ENCODE measurements around the gene ZNF701. TPM values are rescaled to one million over a fixed set of nuclear protein-coding genes. Genes with fewer than 3 reads are reported as not detected.
"Not testable (repeated sequence)": the region's sequence is repeated elsewhere in the genome, so short reads cannot be mapped to it uniquely, and the experiment has no call there.

ZNF701 gene
- total RNA-seq, 1 donor from 2014 or later, result 16.2 TPM

DNA sequence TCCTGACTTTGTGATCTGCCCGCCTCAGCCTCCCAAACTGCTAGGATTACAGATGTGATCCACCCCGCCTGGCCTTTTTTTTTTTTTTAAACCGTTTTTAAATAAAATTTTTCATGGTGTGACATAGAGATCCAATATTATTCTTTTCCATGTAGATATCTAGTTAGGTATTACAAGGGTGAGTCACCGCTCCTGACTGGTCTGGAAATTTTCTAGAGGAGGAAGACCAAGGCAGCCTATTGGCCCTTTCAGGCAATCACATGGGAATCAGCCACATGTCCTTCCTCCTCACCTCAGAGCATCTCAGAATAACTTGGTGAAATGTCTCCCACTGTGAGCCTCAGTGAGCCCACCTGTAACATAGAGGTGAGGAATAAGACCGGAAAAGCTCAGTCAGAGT lies 28.9 kb upstream of the ZNF701 start:
- not testable (repeated sequence) for H3K27ac Mint-ChIP-seq; DNase-seq (ENCODE audit: low spot score); H3K9ac ChIP-seq; H3K27ac ChIP-seq; H3K4me2 ChIP-seq; H3K4me1 Mint-ChIP-seq; H3K4me3 ChIP-seq; H3F3A ChIP-seq (ENCODE audit: low read depth); H3K9me3 ChIP-seq (ENCODE audit: low read depth); H3K4me3 Mint-ChIP-seq; H3K27me3 Mint-ChIP-seq (ENCODE audit: insufficient read depth, low read depth); H3K79me2 ChIP-seq (ENCODE audit: low read depth); H2AFZ ChIP-seq (replicated peaks); H3K36me3 ChIP-seq; H3K4me1 ChIP-seq
- peaks cover 14% of the 10 kb centered on the region for H3K27me3 ChIP-seq
- peaks cover 12% of the 10 kb centered on the region for H4K20me1 ChIP-seq (ENCODE audit: low read depth)
- peaks cover 49% of the 10 kb centered on the region for H3K36me3 Mint-ChIP-seq
- peaks cover 50% of the 10 kb centered on the region for H3K9me3 Mint-ChIP-seq

DNA sequence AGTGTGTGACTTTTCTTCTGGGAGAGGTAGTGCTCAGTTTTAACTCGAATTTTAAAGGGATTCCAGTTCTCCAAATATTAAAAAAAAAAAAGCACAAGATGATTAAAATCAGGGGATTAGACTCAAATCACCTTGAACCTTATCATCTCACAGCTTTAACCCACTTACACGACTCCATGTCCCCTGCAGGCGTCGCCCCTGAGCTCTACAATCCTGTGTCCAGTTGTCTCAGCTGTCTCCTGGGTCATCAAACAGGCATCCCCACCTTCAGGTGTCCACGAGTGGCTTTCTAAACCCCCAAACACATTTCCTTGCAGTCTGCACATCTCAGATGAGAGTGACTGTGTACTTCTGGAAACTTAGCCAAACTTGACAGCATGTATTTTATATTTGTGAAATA lies 28.5 kb upstream of the ZNF701 start:
- Histone ChIP-seq H3K9me3 (ENCODE audit: low read depth) (no peaks in the 10 kb centered on the region), H4K20me1 (ENCODE audit: low read depth) (peaks cover 8% of the 10 kb centered on the region), H3K9ac (no peak overlapping the region), H3K27ac (no peak overlapping the region), H3K4me3 (no peak overlapping the region), H3K36me3 (no peaks in the 10 kb centered on the region), H2AFZ (replicated peaks) (no peak overlapping the region), H3K79me2 (ENCODE audit: low read depth) (no peaks in the 10 kb centered on the region), H3K4me1 (no peaks in the 10 kb centered on the region), H3K4me2 (no peak overlapping the region), H3F3A (ENCODE audit: low read depth) (peaks cover 5% of the 10 kb centered on the region), H3K27me3 (peaks cover 9% of the 10 kb centered on the region)
- no peak for DNase-seq (ENCODE audit: low spot score)
- Mint-ChIP-seq H3K4me1 (no peaks in the 10 kb centered on the region), H3K27me3 (ENCODE audit: insufficient read depth, low read depth) (peaks cover 8% of the 10 kb centered on the region), H3K4me3 (no peak overlapping the region), H3K36me3 (peaks cover 46% of the 10 kb centered on the region), H3K27ac (no peak overlapping the region), H3K9me3 (peaks cover 47% of the 10 kb centered on the region)
- TF ChIP-seq, protein P1, sequence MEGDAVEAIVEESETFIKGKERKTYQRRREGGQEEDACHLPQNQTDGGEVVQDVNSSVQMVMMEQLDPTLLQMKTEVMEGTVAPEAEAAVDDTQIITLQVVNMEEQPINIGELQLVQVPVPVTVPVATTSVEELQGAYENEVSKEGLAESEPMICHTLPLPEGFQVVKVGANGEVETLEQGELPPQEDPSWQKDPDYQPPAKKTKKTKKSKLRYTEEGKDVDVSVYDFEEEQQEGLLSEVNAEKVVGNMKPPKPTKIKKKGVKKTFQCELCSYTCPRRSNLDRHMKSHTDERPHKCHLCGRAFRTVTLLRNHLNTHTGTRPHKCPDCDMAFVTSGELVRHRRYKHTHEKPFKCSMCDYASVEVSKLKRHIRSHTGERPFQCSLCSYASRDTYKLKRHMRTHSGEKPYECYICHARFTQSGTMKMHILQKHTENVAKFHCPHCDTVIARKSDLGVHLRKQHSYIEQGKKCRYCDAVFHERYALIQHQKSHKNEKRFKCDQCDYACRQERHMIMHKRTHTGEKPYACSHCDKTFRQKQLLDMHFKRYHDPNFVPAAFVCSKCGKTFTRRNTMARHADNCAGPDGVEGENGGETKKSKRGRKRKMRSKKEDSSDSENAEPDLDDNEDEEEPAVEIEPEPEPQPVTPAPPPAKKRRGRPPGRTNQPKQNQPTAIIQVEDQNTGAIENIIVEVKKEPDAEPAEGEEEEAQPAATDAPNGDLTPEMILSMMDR (IDR thresholded peaks at IDR 0.05), result no peak
- TF ChIP-seq EZH2 (IDR thresholded peaks at IDR 0.05), result no peak
- no peak for TF ChIP-seq EZH2phosphoT487 (IDR thresholded peaks at IDR 0.05)

DNA sequence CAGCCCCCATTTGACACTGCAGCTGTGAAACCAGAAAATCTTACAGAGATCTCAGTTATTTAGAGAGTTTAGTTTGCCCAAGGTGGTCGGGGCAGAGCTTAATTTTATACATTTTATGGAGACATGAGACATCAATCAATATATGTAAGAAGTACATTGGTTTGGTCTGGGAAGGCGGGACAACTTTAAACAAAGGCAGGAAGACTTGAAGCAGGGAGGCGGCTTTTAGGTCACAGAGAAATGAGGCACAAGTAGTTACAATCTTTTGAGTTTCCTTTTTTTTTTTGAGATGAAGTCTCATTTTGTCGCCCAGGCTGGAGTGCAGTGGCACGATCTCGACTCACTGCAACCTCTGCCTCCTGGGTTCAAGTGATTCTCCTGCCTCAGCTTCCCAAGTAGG lies 27.5 kb upstream of the ZNF701 start:
- not testable (repeated sequence) for H2AFZ ChIP-seq (replicated peaks); H3K27me3 ChIP-seq; H3K9me3 ChIP-seq (ENCODE audit: low read depth); H3K27ac ChIP-seq; H3K27ac Mint-ChIP-seq; H3K4me1 ChIP-seq; H3K27me3 Mint-ChIP-seq (ENCODE audit: insufficient read depth, low read depth); H3K4me3 ChIP-seq; H3K9ac ChIP-seq; H3K4me2 ChIP-seq; H3F3A ChIP-seq (ENCODE audit: low read depth); H3K36me3 ChIP-seq; H3K79me2 ChIP-seq (ENCODE audit: low read depth); H4K20me1 ChIP-seq (ENCODE audit: low read depth); H3K4me3 Mint-ChIP-seq; DNase-seq (ENCODE audit: low spot score); H3K4me1 Mint-ChIP-seq
- peaks cover 51% of the 10 kb centered on the region for H3K36me3 Mint-ChIP-seq
- H3K9me3 Mint-ChIP-seq, result peaks cover 47% of the 10 kb centered on the region

DNA sequence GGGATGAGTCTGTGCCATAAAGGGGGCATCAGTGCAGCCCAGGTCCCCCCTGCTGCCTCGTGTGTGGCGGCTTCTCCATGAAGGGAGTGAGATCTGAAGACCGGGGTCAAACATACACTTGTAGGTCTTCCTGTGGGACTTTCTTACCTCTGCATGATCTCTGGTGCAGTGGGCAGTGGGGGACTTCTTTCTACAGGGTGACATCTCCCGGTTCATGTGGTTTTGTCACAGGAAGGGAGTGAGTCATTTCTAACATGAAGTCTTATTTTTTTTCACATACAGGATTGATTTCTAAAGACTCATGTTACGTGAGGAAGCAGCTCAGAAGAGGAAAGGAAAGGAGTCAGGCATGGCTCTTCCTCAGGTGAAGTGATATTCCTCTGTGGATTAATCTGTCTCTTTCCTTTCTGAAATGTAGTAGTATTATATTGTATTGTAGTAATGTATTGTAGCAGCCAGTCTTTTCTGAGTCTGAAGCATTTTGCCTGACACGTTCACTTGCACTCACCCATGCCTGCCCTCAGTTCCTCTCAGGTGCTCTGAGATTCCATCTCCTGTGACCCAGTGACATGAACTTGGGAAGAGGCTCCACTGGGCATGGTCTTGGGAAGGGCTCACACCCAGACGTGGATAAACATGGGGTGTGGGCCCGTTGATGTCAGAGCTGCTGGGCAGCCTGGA lies 27.0 kb upstream of the ZNF701 start:
- Mint-ChIP-seq H3K27me3 (ENCODE audit: insufficient read depth, low read depth) (peaks cover 5% of the 10 kb centered on the region), H3K9me3 (peaks cover 48% of the 10 kb centered on the region), H3K36me3 (peaks cover 57% of the 10 kb centered on the region), H3K4me3 (no peak overlapping the region), H3K27ac (peak overlapping the region; percentile 46), H3K4me1 (no peaks in the 10 kb centered on the region)
- Histone ChIP-seq H3F3A (ENCODE audit: low read depth) (no peaks in the 10 kb centered on the region), H3K4me1 (no peaks in the 10 kb centered on the region), H2AFZ (replicated peaks) (no peak overlapping the region), H3K79me2 (ENCODE audit: low read depth) (no peaks in the 10 kb centered on the region), H3K27me3 (no peaks in the 10 kb centered on the region), H3K4me2 (no peak overlapping the region), H3K9ac (no peak overlapping the region), H3K27ac (no peak overlapping the region), H3K4me3 (no peak overlapping the region), H4K20me1 (ENCODE audit: low read depth) (no peaks in the 10 kb centered on the region), H3K9me3 (ENCODE audit: low read depth) (no peaks in the 10 kb centered on the region), H3K36me3 (no peaks in the 10 kb centered on the region)
- TF ChIP-seq EZH2phosphoT487 (IDR thresholded peaks at IDR 0.05) (no peak), EZH2 (IDR thresholded peaks at IDR 0.05) (no peak)
- TF ChIP-seq, protein P1 (IDR thresholded peaks at IDR 0.05), result no peak
- no peak for DNase-seq (ENCODE audit: low spot score)
